IPS DF 6.9 (cell line): ENCODE results near the gene SIM2.

ENCODE experiments used
- DNase-seq: peaks from one replicate; pipeline ENCODE4 v3.0.0-alpha.2; 2013; ENCODE audit warnings: low read depth, low spot score
- H3K27ac ChIP-seq: one replicate; pipeline ENCODE4 v1.5.1; 2013; ENCODE audit warnings: low read length, control low read depth
- H3K27me3 ChIP-seq: 2 replicates; pipeline ENCODE4 v1.6.1; 2013; ENCODE audit warnings: mild to moderate bottlenecking, low read length; ENCODE audit not compliant: control insufficient read depth, insufficient read depth
- H3K36me3 ChIP-seq: 2 replicates; pipeline ENCODE4 v1.6.1; 2013; ENCODE audit warnings: low read length; ENCODE audit not compliant: control insufficient read depth, insufficient read depth
- H3K4me1 ChIP-seq: 2 replicates; pipeline ENCODE4 v1.6.1; 2013; ENCODE audit warnings: low read length; ENCODE audit not compliant: control insufficient read depth, insufficient read depth
- H3K4me3 ChIP-seq: 2 replicates; pipeline ENCODE4 v1.5.1; 2013; ENCODE audit warnings: mild to moderate bottlenecking, low read length
- H3K9me3 ChIP-seq: 2 replicates; pipeline ENCODE4 v1.6.1; 2013; ENCODE audit warnings: low read length, inconsistent platforms; ENCODE audit not compliant: control insufficient read depth, insufficient read depth
- WGBS: extraction: QIAGEN DNeasy Blood & Tissue Kit; methylation state at CpG from one replicate; pipeline ENCODE4 v1.1.7; 2013; ENCODE audit warnings: mixed read lengths, missing lambda C conversion rate; ENCODE audit not compliant: insufficient read length, insufficient coverage; 5-methylcytosine and 5-hydroxymethylcytosine counted together

SIM2 gene

DNA sequence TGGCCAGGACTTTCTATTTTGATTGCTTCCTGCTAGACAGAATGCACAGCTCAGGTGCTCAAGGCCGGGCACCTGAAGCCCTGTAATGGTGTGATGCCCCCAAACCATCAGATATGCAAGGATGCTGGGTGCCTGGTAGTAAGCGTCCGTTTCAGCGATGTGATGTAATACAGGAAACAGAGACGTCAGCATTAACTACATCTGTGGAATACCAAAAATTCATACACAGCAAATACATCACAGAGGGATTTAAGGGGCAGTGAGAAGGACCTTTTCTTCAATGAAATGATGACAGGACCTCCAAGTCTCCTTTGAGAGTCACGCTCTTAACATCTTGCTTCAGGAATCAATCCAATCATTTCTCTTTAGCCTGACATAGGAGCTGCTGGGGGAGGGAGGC lies 64.4 kb downstream of the SIM2 start:
- no peak for DNase-seq
- no CpG with 5 or more reads among the region's 6 CpGs for WGBS
- Histone ChIP-seq H3K27me3 (no peaks in the 10 kb centered on the region), H3K4me3 (no peak overlapping the region), H3K27ac (no peak overlapping the region), H3K36me3 (no peaks in the 10 kb centered on the region), H3K4me1 (0 out of 2 replicates have a peak, but pooled peaks cover 1% of the 10 kb centered on the region), H3K9me3 (no peaks in the 10 kb centered on the region)

DNA sequence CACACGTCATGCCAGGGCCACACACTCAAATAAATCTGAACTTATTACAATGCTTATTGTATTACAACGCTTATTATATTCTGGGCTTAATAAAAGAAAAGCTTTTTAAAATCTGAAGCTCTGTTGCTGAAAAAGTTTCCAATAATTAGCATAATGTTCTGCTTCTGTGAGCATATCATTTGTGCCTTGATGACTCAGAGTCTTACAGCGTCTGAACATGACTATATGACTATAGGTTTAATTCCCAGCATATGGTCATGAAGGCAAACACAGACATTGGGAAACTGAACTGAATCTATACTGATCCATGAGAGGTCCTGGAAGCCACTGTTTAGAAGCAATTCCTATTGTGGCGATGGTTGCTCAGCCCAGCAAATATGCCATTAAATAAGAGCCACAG lies 66.3 kb downstream of the SIM2 start:
- 0 out of 2 replicates have a peak, but pooled peaks cover 1% of the 10 kb centered on the region for H3K4me1 ChIP-seq
- no peaks in the 10 kb centered on the region for H3K27me3 ChIP-seq
- no peaks in the 10 kb centered on the region for H3K9me3 ChIP-seq
- H3K4me3 ChIP-seq: no peak overlapping the region
- no peak overlapping the region for H3K27ac ChIP-seq
- DNase-seq: no peak
- no peaks in the 10 kb centered on the region for H3K36me3 ChIP-seq
- no CpG with 5 or more reads among the region's 4 CpGs for WGBS

DNA sequence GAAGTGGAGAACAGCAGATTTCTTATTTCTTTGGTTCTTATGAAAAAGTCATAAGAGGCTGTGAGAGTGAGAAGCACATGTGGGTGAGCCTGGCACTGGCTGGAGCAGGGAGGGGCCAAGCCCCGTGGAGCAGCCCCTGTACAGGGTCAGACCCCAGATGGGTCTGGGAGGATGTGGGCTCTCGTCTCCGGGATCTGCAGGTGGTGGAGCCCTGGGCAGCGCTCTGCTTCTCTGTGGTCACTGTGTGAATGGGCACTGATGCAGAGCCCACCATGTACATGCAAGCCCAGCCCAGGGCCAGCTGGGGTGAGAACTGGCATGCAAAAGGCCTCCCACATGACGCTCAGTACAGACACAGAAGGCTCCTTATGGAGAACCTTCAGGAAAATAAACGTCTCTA lies 67.6 kb downstream of the SIM2 start:
- Histone ChIP-seq H3K27me3 (no peaks in the 10 kb centered on the region), H3K4me3 (no peak overlapping the region), H3K36me3 (no peaks in the 10 kb centered on the region), H3K4me1 (0 out of 2 replicates have a peak, but pooled peaks cover 1% of the 10 kb centered on the region), H3K9me3 (no peaks in the 10 kb centered on the region), H3K27ac (no peak overlapping the region)
- WGBS: no CpG with 5 or more reads among the region's 6 CpGs
- DNase-seq: no peak

DNA sequence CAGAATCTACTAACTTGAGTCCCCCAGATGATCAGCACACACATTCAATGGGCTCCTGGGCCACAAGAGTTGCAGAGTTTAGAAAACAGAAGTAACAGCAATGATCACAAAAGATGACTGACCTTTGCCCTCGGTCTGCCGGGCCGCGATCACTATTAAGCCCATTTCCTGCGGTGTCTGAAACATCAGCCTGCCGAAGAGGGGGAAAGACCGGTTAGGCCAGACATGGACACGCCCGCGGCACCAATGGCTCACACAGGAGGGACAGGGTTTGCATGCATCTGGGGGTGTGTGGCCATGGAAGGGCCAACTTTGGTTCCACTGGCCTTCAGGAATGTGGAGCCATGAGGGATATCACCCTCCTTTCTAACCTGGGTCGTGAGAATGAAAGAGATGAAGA lies 68.2 kb downstream of the SIM2 start:
- WGBS: no CpG with 5 or more reads among the region's 11 CpGs
- 0 out of 2 replicates have a peak, but pooled peaks cover 1% of the 10 kb centered on the region for H3K4me1 ChIP-seq
- no peak overlapping the region for H3K4me3 ChIP-seq
- no peak overlapping the region for H3K27ac ChIP-seq
- no peaks in the 10 kb centered on the region for H3K27me3 ChIP-seq
- H3K36me3 ChIP-seq: no peaks in the 10 kb centered on the region
- no peaks in the 10 kb centered on the region for H3K9me3 ChIP-seq
- no peak for DNase-seq

DNA sequence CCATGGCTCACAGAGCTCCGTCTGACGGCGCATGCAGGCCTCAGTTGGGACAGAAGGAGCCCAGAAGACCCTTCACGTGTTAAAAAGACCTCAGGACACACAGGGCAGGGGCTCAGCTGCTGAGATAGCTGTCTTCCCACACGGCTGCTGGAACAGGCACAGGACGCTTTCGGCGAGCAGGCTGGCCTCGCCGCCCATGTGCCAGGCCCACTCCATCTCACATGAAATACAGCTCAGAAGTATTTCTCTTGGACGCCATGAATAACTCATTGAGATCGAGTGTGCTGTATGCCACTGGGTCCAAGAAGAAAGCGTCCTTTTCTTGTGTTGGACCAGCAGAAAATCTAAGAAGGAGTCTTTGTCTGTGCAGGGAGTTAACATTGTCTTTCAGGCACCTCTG lies 69.6 kb downstream of the SIM2 start:
- no CpG with 5 or more reads among the region's 13 CpGs for WGBS

DNA sequence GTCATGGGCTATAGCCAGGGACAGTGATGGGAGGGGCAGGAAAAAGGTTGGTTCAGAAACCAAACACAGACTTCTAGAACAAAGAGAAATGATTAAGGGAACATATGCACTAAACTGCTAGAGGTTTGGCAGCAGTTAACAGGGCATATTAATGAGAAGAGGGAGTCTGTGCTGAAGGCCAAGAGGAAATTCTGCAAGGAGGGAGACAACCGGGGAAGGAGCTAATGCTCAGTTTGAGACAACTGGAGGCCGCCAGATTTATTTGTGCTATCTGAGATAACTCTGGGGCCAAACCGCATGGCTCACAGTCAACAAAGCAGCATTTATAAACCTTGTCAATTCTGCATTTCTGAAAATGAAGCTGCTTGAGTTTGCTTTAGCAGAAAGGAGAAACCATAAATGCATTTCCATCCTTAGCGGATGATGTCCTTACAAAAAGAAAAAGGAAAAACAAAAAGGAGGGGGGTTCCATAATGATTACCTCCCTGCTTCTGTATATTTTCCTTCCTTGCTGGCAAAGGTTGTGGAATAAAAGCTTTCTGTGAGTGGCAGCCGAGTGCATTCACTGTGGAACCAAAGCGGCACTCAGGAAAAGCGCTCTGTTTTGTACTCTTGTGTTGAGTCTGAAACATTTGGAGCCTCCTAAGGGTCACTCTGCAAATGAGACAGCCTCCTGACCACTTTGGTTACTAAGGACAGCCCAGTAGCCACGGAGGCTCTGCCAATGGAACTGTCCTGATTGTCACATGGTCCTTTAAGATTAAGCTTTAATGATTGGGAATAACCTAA lies 70.3 kb downstream of the SIM2 start:
- Histone ChIP-seq H3K4me3 (no peak overlapping the region), H3K9me3 (no peaks in the 10 kb centered on the region), H3K4me1 (0 out of 2 replicates have a peak, but pooled peaks cover 1% of the 10 kb centered on the region), H3K36me3 (no peaks in the 10 kb centered on the region), H3K27ac (no peak overlapping the region), H3K27me3 (no peaks in the 10 kb centered on the region)
- no CpG with 5 or more reads among the region's 8 CpGs for WGBS
- DNase-seq: no peak

More for the DNA sequence above, 69.6 kb downstream of the SIM2 start:
- Histone ChIP-seq H3K27me3 (no peaks in the 10 kb centered on the region), H3K27ac (no peak overlapping the region), H3K36me3 (no peaks in the 10 kb centered on the region), H3K9me3 (no peaks in the 10 kb centered on the region), H3K4me1 (0 out of 2 replicates have a peak, but pooled peaks cover 1% of the 10 kb centered on the region), H3K4me3 (no peak overlapping the region)
- no peak for DNase-seq

DNA sequence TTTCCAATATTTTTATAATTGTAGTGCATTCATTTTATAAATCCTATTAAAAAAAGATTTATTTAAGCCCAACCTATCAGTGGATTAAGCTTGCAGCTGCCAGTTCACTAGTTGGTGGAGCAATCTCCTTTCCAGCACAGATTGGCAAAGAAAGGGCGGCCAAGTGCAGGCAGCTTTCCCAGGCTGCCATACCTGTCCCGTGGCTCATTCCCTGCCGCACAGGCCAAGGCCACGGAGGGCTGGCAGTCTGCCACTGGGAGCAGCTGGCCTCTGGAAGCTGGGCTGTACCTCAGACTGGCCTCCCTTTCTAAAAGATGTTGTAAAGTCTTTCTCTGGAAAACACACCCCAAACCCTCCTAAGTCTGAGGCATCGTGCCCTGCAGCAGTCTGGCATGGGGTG lies 74.2 kb downstream of the SIM2 start:
- Histone ChIP-seq H3K36me3 (no peaks in the 10 kb centered on the region), H3K27me3 (no peaks in the 10 kb centered on the region), H3K4me3 (no peak overlapping the region), H3K27ac (no peak overlapping the region), H3K4me1 (no peaks in the 10 kb centered on the region), H3K9me3 (no peaks in the 10 kb centered on the region)
- WGBS: no CpG with 5 or more reads among the region's 5 CpGs
- no peak for DNase-seq

DNA sequence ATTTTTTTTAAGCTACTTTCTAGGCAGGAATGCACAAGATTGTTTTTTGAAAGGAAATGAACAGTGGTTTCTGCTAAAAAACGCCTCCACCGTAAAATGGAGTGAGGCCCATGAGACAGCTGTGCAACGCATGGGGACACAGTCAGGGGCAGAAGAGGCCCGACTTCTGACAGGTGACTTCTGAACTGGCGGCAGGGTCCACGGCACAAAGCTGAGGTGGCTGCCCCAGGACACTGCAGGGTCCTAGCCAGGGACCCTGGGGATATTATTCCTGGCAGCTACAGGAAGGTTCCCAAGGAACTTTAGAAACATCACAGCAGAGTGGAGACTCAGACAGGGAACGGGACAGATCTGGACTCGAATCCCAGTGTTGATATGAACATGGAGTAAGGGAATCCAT lies 75.1 kb downstream of the SIM2 start:
- no peaks in the 10 kb centered on the region for H3K27me3 ChIP-seq
- H3K36me3 ChIP-seq: no peaks in the 10 kb centered on the region
- DNase-seq: no peak
- no peak overlapping the region for H3K4me3 ChIP-seq
- no peaks in the 10 kb centered on the region for H3K9me3 ChIP-seq
- WGBS: no CpG with 5 or more reads among the region's 8 CpGs
- no peak overlapping the region for H3K27ac ChIP-seq
- H3K4me1 ChIP-seq: no peaks in the 10 kb centered on the region

DNA sequence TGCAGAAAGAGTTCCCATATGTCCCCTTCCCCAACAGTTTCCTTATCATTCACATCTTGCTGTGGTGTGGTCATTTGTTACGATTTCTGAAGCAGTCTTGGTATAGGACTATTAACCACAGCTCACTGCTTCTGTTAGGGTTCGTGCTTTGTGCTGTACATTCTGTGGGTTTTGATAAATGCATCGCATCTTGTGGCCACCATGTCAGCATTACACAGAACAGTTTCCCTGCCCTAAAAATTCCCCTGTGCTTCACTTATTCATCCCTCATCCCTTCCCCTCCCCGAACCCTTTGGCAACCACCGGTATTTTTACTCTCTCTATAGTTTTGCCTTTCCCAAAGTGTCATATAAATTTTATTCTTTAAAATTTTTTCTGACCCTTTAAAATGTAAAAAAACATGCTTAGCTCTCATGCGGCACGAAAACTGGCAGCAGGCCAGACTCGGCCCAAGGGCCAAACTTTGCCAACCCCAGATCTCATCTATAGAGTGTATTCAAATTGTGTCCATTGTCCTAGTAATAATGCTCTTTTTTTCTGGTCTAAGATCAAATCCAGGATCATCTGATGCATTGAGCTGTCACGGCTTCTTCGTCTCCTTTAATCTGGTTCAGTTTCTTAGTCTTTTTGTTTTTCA lies 78.2 kb downstream of the SIM2 start:
- Histone ChIP-seq H3K27me3 (no peaks in the 10 kb centered on the region), H3K27ac (no peak overlapping the region), H3K36me3 (no peaks in the 10 kb centered on the region), H3K4me1 (no peaks in the 10 kb centered on the region), H3K4me3 (no peak overlapping the region), H3K9me3 (no peaks in the 10 kb centered on the region)
- no peak for DNase-seq
- WGBS: no CpG with 5 or more reads among the region's 10 CpGs

DNA sequence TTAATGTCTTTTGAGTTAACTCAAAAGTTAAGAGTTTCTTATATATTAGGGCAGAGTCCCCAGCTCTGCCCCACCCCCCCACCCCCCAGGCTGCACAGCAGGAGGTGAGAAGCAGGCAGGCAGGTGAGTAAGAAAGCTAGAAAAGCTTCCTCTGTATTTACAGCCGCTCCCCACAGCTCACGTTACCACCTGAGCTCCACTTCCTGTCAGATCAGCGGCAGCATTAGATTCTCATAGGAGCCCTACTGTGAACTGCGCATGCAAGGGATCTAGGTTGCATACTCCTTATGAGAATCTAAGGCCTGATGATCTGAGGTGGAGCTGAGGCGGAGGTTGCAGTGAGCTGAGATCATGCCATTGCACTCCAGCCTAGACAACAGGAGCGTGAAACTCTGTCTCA lies 81.9 kb downstream of the SIM2 start:
- peaks cover 2% of the 10 kb centered on the region; the same call in 1 of the 2 replicates for H3K4me1 ChIP-seq
- no peak overlapping the region for H3K27ac ChIP-seq
- H3K27me3 ChIP-seq: no peaks in the 10 kb centered on the region
- WGBS: no CpG with 5 or more reads among the region's 6 CpGs
- DNase-seq: no peak
- no peaks in the 10 kb centered on the region for H3K9me3 ChIP-seq
- no peak overlapping the region for H3K4me3 ChIP-seq
- H3K36me3 ChIP-seq: no peaks in the 10 kb centered on the region
